Fibroblast of lung (primary cell): ENCODE data around the gene JMJD4. TPM values are rescaled to one million over a fixed set of nuclear protein-coding genes. Genes with fewer than 3 reads are reported as not detected.
A peak's percentile ranks its signal among the peaks of the same experiment; 100 is the strongest.

Experiments used
- DNase-seq, 2 donors: peaks; one replicate each; pipeline versions ENCODE4 v3.0.0 to v3.0.0-alpha.2; 2010; ENCODE audit warnings: low read depth in 2 of 2
- H2AFZ ChIP-seq: 2 replicates; pipeline ENCODE4 v1.5.1; 2012; ENCODE audit warnings: low read length, control low read depth, inconsistent platforms
- H3K27ac ChIP-seq: 2 replicates; pipeline ENCODE4 v1.5.1; 2011; ENCODE audit warnings: low read length, control low read depth; ENCODE audit not compliant: insufficient read depth
- H3K27me3 ChIP-seq: 2 replicates; pipeline ENCODE4 v1.5.1; 2011; ENCODE audit warnings: mild to moderate bottlenecking, low read length; ENCODE audit not compliant: control insufficient read depth, insufficient read depth
- H3K36me3 ChIP-seq: 2 replicates; pipeline ENCODE4 v1.5.1; 2011; ENCODE audit warnings: low read length; ENCODE audit not compliant: control insufficient read depth, insufficient read depth
- H3K4me1 ChIP-seq: 2 replicates; pipeline ENCODE4 v1.5.1; 2011; ENCODE audit warnings: low read length; ENCODE audit not compliant: control insufficient read depth, insufficient read depth; ENCODE audit errors: extremely low read depth
- H3K4me2 ChIP-seq: 2 replicates; pipeline ENCODE4 v1.5.1; 2011; ENCODE audit warnings: low read length, control low read depth; ENCODE audit not compliant: insufficient read depth; ENCODE audit errors: extremely low read depth
- H3K4me3 ChIP-seq, 4 experiments: fragments of 200-600 bp in 1 of 4; sonication (generic) in 1 of 4; replicated peaks in 1 of 4; 2 replicates each; pipeline ENCODE4 v1.5.1; 2011 to 2016; ENCODE audit warnings: low read length in 4 of 4, low read depth in 3 of 4, mild to moderate bottlenecking in 3 of 4, control low read depth in 2 of 4, inconsistent platforms in 1 of 4, mixed read lengths in 1 of 4; ENCODE audit not compliant: insufficient read depth in 1 of 4; ENCODE audit errors: control extremely low read depth in 1 of 4
- H3K79me2 ChIP-seq: 2 replicates; pipeline ENCODE4 v1.5.1; 2012; ENCODE audit warnings: mild to moderate bottlenecking, low read length, inconsistent platforms; ENCODE audit not compliant: control insufficient read depth, insufficient read depth
- H3K9ac ChIP-seq: 2 replicates; pipeline ENCODE4 v1.5.1; 2011; ENCODE audit warnings: mild to moderate bottlenecking, low read length, control low read depth; ENCODE audit not compliant: insufficient read depth
- H3K9me3 ChIP-seq: 2 replicates; pipeline ENCODE4 v1.5.1; 2012; ENCODE audit warnings: low read depth, low read length; ENCODE audit not compliant: control insufficient read depth, insufficient read depth
- H4K20me1 ChIP-seq: 2 replicates; pipeline ENCODE4 v1.5.1; 2011; ENCODE audit warnings: low read length; ENCODE audit not compliant: control insufficient read depth, insufficient read depth; ENCODE audit errors: extremely low read depth
- CTCF ChIP-seq, 2 donors: IDR thresholded peaks in 1 of 2; conservative IDR thresholded peaks in 1 of 2; 1 replicate in 1 of 2; 2 replicates in 1 of 2; pipeline ENCODE4 v1.5.1; 2011 to 2012; ENCODE audit warnings: low read length in 2 of 2, control low read depth in 1 of 2, inconsistent platforms in 1 of 2, low read depth in 1 of 2, mild to moderate bottlenecking in 1 of 2
- EZH2 ChIP-seq: IDR thresholded peaks from 2 replicates; pipeline ENCODE4 v1.5.1; 2012; ENCODE audit warnings: low read length, control low read depth, mild to moderate bottlenecking; ENCODE audit errors: missing control alignments
- polyA plus RNA-seq, 2 donors: library from polyadenylated mRNA; depleted of rRNA in 1 of 2; stranded (reverse) in 1 of 2; unstranded in 1 of 2; fragments of >200 nt; gene quantifications; 2 replicates each; pipeline ENCODE4 v1.2.1, GENCODE V29; 2011 to 2012; ENCODE audit warnings: missing spikeins in 1 of 2
- total RNA-seq: library from RNA; depleted of rRNA; stranded (reverse); fragments of >200 nt; gene quantifications from 2 replicates; pipeline ENCODE4 v1.2.1, GENCODE V29; 2014

The JMJD4 gene
- total and polyA plus RNA-seq, 2 donors (not counting 1 experiment from before 2014, with no cell fraction given) = 12.1 to 26.4 TPM

GRCh38 chr1:227776331-227776771 is 41.2 kb upstream of the JMJD4 start:
- Histone ChIP-seq H3K27ac (no peak overlapping the region), H3K4me3 (no peak overlapping the region), H3K9ac (no peak overlapping the region), H4K20me1 (no peaks in the 10 kb centered on the region), H3K27me3 (no peaks in the 10 kb centered on the region), H2AFZ (no peak overlapping the region), H3K9me3 (no peaks in the 10 kb centered on the region), H3K4me2 (no peak overlapping the region), H3K4me1 (peaks cover 5% of the 10 kb centered on the region), H3K79me2 (no peaks in the 10 kb centered on the region), H3K36me3 (peaks cover 10% of the 10 kb centered on the region)
- TF ChIP-seq CTCF (conservative IDR thresholded peaks at IDR 0.05 in 1 of 2, IDR thresholded peaks at IDR 0.05 in 1 of 2; ENCODE audit: low read depth in 1 of 2, low read length in 2 of 2) (no peak), EZH2 (no peak)
- peak; percentile 37 to 98 for DNase-seq

DNA sequence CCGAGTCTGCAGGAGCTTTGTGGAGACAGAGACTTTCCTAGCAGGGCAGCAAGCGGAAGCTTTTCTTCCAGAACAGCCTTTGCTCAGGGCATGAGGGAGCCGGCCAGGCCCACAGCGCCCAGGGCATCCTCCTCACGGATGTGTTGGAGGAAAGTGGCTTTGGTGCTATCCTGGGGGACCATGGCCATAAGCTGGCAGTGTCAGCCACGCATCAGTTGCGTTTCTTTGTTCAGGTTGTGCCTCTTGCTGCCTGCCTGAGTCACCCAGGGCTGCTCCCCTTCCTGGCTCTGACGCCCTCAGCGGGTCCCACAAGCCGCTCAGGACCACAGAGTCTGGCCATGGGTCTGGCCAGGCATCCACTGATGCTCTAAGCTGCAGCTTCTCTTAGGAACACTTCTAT is 40.7 kb upstream of the JMJD4 start:
- H3K9ac ChIP-seq = no peak overlapping the region
- no peaks in the 10 kb centered on the region for H3K27me3 ChIP-seq
- H3K27ac ChIP-seq = peak overlapping the region; percentile 34
- no peak overlapping the region for H2AFZ ChIP-seq
- H3K4me2 ChIP-seq = no peak overlapping the region
- no peak overlapping the region for H3K4me3 ChIP-seq
- no peaks in the 10 kb centered on the region for H4K20me1 ChIP-seq
- peaks cover 5% of the 10 kb centered on the region for H3K4me1 ChIP-seq
- peaks cover 8% of the 10 kb centered on the region for H3K36me3 ChIP-seq
- no peaks in the 10 kb centered on the region for H3K9me3 ChIP-seq
- peak in 1 of 2 donors; percentile 75 for DNase-seq
- TF ChIP-seq CTCF (conservative IDR thresholded peaks at IDR 0.05 in 1 of 2, IDR thresholded peaks at IDR 0.05 in 1 of 2; ENCODE audit: low read depth in 1 of 2, low read length in 2 of 2) (no peak), EZH2 (no peak)
- no peaks in the 10 kb centered on the region for H3K79me2 ChIP-seq

DNA sequence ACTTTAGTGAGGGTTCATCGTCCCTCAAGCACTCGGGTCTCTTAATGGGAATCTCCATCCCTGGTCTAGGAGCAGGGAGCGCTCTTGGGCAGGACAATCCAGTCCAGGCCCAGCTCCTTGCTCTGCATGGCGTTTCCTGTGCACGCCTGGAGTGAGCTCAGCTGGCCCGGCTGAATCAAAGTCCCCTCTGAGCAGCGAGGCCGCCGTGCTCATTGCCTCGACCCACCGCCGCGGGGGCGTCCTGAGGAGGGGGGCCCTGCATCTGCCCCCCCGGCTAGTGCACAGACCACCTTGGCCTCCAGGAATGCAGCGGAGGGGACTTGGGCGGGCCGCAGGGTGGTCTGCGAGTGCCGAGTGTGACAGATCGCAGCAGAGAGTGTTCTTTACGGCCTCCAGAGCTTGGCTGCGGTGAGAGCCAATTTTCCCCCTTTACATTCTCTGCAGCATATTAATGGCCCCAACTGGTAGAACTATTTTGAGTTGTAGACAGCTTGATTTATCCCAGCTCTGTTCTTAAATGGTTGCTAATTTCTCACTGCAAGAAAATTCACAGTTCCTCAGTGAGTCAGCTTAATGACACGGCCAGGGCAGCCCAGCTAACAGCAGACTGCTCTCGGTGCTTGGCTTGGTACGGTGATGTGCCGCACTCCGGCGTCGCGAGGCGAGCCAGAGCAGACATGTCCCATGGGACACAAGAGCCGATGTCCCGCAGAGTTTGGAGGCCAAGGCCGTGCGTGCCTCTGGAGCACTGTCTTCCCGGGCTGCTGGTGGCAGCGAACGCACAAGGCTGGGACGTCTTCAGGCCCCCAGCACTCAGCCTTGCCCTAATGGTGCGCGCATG is 39.9 kb upstream of the JMJD4 start:
- Histone ChIP-seq H3K4me1 (peaks cover 5% of the 10 kb centered on the region), H3K9me3 (no peaks in the 10 kb centered on the region), H3K9ac (no peak overlapping the region), H3K4me2 (no peak overlapping the region), H3K27ac (no peak overlapping the region), H3K36me3 (peaks cover 5% of the 10 kb centered on the region), H3K79me2 (no peaks in the 10 kb centered on the region), H3K27me3 (no peaks in the 10 kb centered on the region), H3K4me3 (no peak overlapping the region), H2AFZ (no peak overlapping the region), H4K20me1 (no peaks in the 10 kb centered on the region)
- TF ChIP-seq CTCF (conservative IDR thresholded peaks at IDR 0.05 in 1 of 2, IDR thresholded peaks at IDR 0.05 in 1 of 2; ENCODE audit: low read depth in 1 of 2, low read length in 2 of 2) = no peak
- no peak for TF ChIP-seq EZH2
- DNase-seq = peak in 1 of 2 donors; percentile 88
